Stimulated activated CD8-positive, alpha-beta memory T cell treated with anti-CD3 and anti-CD28 coated beads, Interleukin-7, amount 100 ng/mL, for 48 hours (primary cell): ENCODE data around the gene CACNA1I.
A peak's percentile ranks its signal among the peaks of the same experiment; 100 is the strongest.

Experiments
- DNase-seq, 2 donors: peaks; one replicate each; pipeline ENCODE4 v3.0.0-alpha.2; 2020; ENCODE audit warnings: low read depth in 1 of 2; ENCODE audit errors: extremely low read depth in 1 of 2

Gene CACNA1I

GRCh38 chr22:39686776-39687525, 116.4 kb downstream of the CACNA1I start:
- no peak for DNase-seq

- DNase-seq: no peak
Observed at GRCh38 chr22:39688186-39688785, 117.7 kb downstream of the CACNA1I start.

GRCh38 chr22:39689421-39689820, 118.9 kb downstream of the CACNA1I start:
- no peak for DNase-seq

- peak in 1 of 2 donors; percentile 31 for DNase-seq
Observed at GRCh38 chr22:39690881-39691605, 120.5 kb downstream of the CACNA1I start.

GRCh38 chr22:39693943-39694500, 123.5 kb downstream of the CACNA1I start:
- no peak for DNase-seq

GRCh38 chr22:39697790-39698430, 127.4 kb downstream of the CACNA1I start:
- no peak for DNase-seq

- no peak for DNase-seq
Observed at GRCh38 chr22:39699631-39700360, 129.2 kb downstream of the CACNA1I start.

- DNase-seq: no peak
Observed at GRCh38 chr22:39700565-39700964, 130.0 kb downstream of the CACNA1I start.

GRCh38 chr22:39703091-39703490, 132.5 kb downstream of the CACNA1I start:
- DNase-seq: no peak

- DNase-seq: no peak
Observed at GRCh38 chr22:39703928-39704639, 133.5 kb downstream of the CACNA1I start.

GRCh38 chr22:39705386-39705785, 134.8 kb downstream of the CACNA1I start:
- DNase-seq: no peak

- DNase-seq: no peak
Observed at GRCh38 chr22:39706376-39707140, 136.0 kb downstream of the CACNA1I start.

GRCh38 chr22:39707351-39707750, 136.8 kb downstream of the CACNA1I start:
- DNase-seq: no peak

GRCh38 chr22:39707816-39708215, 137.3 kb downstream of the CACNA1I start:
- no peak for DNase-seq

GRCh38 chr22:39710380-39711150, 140.0 kb downstream of the CACNA1I start:
- DNase-seq: no peak

- no peak for DNase-seq
Observed at GRCh38 chr22:39712081-39712480, 141.5 kb downstream of the CACNA1I start.

- DNase-seq: no peak
Observed at GRCh38 chr22:39712751-39713525, 142.4 kb downstream of the CACNA1I start.
